ENCODE results near the gene ZNF618. TPM values are rescaled to one million over a fixed set of nuclear protein-coding genes. Genes with fewer than 3 reads are reported as not detected.

The ZNF618 gene
- total RNA-seq, 4 donors from 2014 or later = 0.68 to 2.1 (median 1.3) TPM

DNA sequence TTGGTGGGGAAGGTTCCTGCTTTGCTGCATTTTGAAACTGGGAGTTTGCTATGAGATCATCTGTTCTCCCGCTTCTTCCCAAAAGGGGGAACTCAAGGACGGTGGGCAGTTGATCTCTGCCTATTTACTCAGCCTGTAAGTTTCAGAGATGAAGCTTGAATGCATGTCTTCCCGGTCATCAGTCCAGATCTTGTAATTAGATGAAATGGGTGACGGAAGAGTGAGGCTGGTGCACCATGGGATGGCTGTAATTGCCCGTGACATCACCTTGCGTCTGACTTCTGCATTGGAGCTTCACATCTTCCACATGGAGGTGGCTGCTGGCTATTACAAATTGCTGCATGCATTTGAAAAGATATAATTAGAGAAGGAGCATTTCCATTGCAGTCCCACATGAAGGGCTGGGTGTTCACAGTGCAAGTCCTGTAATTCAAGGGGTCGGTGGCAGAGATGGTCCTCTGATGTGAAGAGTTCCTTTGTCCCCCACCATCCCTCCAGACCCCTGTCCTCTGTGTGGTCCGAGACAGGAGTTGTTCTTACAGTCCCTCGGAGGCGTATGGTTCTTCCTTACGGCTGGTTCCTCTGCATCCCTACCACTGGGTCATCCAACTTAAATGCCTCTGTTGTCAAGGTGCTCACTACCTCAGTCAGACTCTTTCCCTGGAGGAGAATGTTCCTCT is 72.9 kb downstream of the ZNF618 start:
- H3K4me3 ChIP-seq = no peak overlapping the region
- intact Hi-C loops (cut with DNase I) = loop anchor here (5.0 kb wide), 1 partner anchor 48 kb away; no protein-coding TSS in a partner anchor
- no peaks in the 10 kb centered on the region for H3K36me3 ChIP-seq
- no peaks in the 10 kb centered on the region for H3K9me3 ChIP-seq
- H3K27me3 ChIP-seq = no peaks in the 10 kb centered on the region
- no peaks in the 10 kb centered on the region for H3K4me1 ChIP-seq
- 79 to 81% methylated on average over 10 to 11 of the region's 11 CpGs for WGBS, 2 donors
- DNase-seq = no peak
- no peak overlapping the region for H3K27ac ChIP-seq
- TF ChIP-seq POLR2A (IDR thresholded peaks at IDR 0.05) = no peak
- TF ChIP-seq CTCF (IDR thresholded peaks at IDR 0.05) = no peak

DNA sequence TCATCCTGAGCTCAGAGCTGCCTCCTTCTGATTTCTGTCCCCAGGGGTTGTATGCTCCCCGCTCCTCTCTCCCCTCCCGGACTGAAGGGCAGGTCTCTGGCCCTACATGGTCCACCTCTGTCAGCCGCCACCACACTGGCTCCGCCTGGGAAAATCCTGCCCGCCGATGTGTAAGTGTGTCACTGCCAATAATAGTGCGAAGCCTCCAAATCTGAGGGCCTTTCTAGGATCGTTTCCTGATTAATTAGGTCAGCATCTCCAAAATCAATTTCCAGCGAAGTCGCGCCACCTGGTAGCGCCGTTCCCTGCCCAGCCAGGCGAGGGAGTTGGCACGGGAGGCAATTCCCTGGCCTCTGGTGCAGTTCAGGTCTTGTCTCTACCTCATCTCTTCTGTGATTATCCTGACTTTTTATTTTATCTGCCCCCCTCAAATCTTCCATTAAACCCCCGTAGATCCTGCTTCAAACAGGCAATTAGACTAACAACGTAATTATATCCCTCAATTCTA is 73.5 kb downstream of the ZNF618 start:
- 90 to 96% methylated on average over 12 to 17 of the region's 17 CpGs for WGBS, 2 donors
- intact Hi-C loops (cut with DNase I) = loop anchor here (5.0 kb wide), 1 partner anchor 48 kb away; no protein-coding TSS in a partner anchor
- no peak for DNase-seq

DNA sequence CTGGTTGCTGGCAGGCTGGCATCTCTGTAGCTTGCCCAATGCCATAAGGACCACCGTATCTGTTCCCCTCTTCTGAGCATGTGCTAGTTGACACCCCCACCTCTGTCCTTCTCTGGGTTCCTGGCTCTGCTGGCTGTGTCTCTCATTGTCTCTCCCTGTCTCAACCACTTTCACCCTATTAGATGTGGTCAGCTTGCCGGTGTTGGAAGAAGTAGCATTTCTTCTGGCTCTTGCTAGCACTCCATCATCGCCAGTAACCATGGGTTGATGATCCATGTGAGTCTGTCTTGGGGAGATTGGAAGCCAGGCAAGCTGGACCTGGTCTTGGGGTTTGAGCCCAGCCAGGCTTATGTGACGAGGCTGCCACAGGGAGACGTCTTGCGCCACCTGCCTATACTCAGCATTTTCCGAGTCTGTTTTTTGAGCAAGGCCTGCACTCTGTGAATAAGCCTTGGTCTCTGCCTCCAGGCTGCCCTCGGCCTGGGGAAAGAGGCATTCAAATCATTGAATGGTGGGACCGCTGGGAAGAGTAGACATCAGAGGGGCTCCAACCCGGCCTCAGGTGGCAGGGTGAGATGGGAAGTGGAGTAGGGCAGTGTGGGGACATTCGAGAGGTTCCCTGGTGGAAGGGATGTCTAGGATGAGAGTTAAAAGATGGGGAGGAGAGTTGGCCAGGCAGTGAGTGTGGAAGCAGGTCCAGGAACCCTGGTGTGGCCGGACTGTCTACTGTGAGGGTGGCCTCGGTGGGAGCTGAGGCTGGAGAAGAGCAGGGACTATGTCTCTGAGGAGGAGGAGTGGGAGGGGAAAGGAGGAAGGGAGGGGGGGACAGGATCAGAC is 74.3 kb downstream of the ZNF618 start:
- no peak overlapping the region for H3K27ac ChIP-seq
- H3K36me3 ChIP-seq = no peaks in the 10 kb centered on the region
- intact Hi-C loops (cut with DNase I) = no loop called here
- no peaks in the 10 kb centered on the region for H3K9me3 ChIP-seq
- no peaks in the 10 kb centered on the region for H3K27me3 ChIP-seq
- WGBS, 2 donors = 85 to 89% methylated on average over 9 to 12 of the region's 13 CpGs
- peaks cover 0 to 11% (median 3%) of the 10 kb centered on the region in 3 donors for H3K4me1 ChIP-seq
- H3K4me3 ChIP-seq = no peak overlapping the region
- no peak for TF ChIP-seq CTCF (IDR thresholded peaks at IDR 0.05)
- TF ChIP-seq POLR2A (IDR thresholded peaks at IDR 0.05) = no peak
- no peak for DNase-seq

More for the DNA sequence above, 73.5 kb downstream of the ZNF618 start:
- H3K27ac ChIP-seq = no peak overlapping the region
- H3K4me1 ChIP-seq = peaks cover 0 to 3% (median 3%) of the 10 kb centered on the region in 3 donors
- no peaks in the 10 kb centered on the region for H3K9me3 ChIP-seq
- H3K4me3 ChIP-seq = no peak overlapping the region
- TF ChIP-seq CTCF (IDR thresholded peaks at IDR 0.05) (no peak), POLR2A (IDR thresholded peaks at IDR 0.05) (no peak)
- H3K36me3 ChIP-seq = no peaks in the 10 kb centered on the region
- no peaks in the 10 kb centered on the region for H3K27me3 ChIP-seq

DNA sequence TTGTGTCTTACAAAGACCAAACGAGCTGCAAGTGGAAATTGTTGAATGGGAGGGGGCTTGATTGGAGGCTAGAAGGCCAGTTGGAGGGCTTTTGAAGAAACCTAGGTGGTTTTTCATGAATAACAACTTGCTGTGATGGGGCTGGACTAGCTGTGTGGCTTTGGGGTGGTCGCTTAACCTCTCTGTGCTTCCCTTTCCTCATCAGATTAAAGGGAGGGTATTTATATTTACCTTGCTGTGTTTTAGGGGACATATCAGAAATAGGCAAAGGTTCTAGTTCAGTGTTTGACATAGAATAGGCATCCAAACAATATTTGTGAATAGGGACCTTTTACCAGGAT is 74.9 kb downstream of the ZNF618 start:
- no peak overlapping the region for H3K27ac ChIP-seq
- no peak for TF ChIP-seq CTCF (IDR thresholded peaks at IDR 0.05)
- TF ChIP-seq POLR2A (IDR thresholded peaks at IDR 0.05) = no peak
- no peak overlapping the region for H3K4me3 ChIP-seq
- H3K4me1 ChIP-seq = peaks cover 0 to 16% (median 6%) of the 10 kb centered on the region in 3 donors
- no peaks in the 10 kb centered on the region for H3K27me3 ChIP-seq
- intact Hi-C loops (cut with DNase I) = no loop called here
- WGBS, 2 donors = 58 to 71% methylated on average over 2 of the region's 2 CpGs
- DNase-seq = no peak
- H3K9me3 ChIP-seq = no peaks in the 10 kb centered on the region
- H3K36me3 ChIP-seq = no peaks in the 10 kb centered on the region

DNA sequence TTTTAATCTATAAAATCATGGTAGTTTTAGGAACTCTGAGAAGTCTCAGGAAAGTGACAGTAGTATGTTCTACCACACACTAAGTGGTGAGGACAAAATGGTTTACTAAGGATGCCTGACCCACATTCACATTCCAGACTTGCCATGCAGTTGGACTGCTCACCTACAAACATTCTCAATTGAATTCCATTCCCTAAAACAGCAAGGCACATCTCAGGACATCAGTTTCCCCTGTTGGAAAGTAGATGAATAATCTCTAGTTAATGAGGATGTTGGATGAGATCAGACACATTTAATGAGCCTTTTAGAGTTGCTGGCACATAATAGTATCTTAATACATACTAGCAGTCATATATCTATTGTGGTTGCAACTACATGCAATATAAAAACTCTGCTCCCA is 76.6 kb downstream of the ZNF618 start:
- no peak for TF ChIP-seq POLR2A (IDR thresholded peaks at IDR 0.05)
- TF ChIP-seq CTCF (IDR thresholded peaks at IDR 0.05) = no peak
- Histone ChIP-seq H3K27ac (no peak overlapping the region), H3K4me1 (peaks cover 0 to 26% (median 10%) of the 10 kb centered on the region in 3 donors), H3K36me3 (no peaks in the 10 kb centered on the region), H3K9me3 (no peaks in the 10 kb centered on the region), H3K27me3 (no peaks in the 10 kb centered on the region), H3K4me3 (no peak overlapping the region)
- DNase-seq = no peak
- intact Hi-C loops (cut with DNase I) = no loop called here

Data from esophagus squamous epithelium (tissue), 5 donors.